ENCODE results near the gene PHLDB3.

The PHLDB3 gene

DNA sequence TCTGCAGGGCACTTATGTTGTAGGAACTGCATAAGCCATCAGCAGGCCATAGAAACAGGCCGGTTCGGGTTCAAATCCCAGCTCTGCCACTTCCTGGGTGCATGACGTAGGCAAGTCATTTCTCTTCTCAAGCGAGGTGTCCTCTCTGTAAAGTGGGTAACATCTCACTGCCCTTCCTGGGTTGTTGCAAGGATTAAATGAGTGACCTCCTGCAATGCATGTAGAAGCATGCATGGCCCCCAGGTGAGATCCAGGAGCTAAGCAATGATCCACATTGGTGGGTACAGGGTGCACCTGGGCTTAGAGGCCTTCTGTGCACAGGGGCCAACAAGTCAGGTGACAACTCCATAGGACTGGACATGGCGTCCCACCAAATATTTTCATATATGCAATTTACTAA, 13.8 kb downstream of the PHLDB3 start:
- peaks cover 4% of the 10 kb centered on the region for H3K36me3 ChIP-seq (ENCODE audit: control insufficient read depth, insufficient read depth, low read length, severe bottlenecking)
- DNase-seq (ENCODE audit: low read depth): no peak
- no peaks in the 10 kb centered on the region for H3K4me1 ChIP-seq (ENCODE audit: control insufficient read depth, insufficient read depth, low read length)
- H3K4me3 ChIP-seq (ENCODE audit: low read length): no peak overlapping the region
- H3K9me3 ChIP-seq (ENCODE audit: control insufficient read depth, low read length): no peaks in the 10 kb centered on the region
- H3K27me3 ChIP-seq (replicated peaks; ENCODE audit: control insufficient read depth, insufficient read depth, low read length): no peaks in the 10 kb centered on the region
- no peak overlapping the region for H3K9ac ChIP-seq (ENCODE audit: low read length)

DNA sequence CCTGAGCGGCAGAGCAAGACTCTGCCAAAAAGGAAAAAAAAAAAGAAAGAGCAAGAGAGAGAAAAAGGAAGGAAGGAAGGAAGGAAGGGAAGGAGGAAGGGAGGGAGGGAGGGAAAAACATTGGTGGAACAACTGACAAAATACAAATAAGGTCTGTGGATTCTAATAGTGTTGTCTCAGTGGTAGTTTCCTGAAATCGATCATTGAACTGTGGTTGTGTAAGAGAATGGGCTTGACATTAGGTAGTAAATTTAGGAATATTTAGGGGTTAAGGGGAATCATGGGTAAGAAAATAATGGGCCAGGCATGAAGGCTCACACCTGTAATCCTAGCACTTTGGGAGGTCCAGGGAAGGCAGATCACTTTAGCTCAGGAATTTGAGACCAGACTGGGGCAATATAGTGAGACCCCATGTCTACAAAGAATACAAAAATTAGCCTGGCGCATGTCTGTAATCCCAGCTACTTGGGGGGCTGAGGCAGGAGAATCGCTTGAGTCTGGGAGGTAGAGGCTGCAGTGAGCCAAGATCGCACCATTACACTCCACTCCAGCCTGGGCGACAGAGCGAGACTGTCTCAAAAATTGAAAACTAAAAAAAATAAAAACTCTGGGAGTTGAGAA, 14.5 kb downstream of the PHLDB3 start:
- peaks cover 4% of the 10 kb centered on the region for H3K36me3 ChIP-seq (ENCODE audit: control insufficient read depth, insufficient read depth, low read length, severe bottlenecking)
- no peaks in the 10 kb centered on the region for H3K4me1 ChIP-seq (ENCODE audit: control insufficient read depth, insufficient read depth, low read length)
- H3K4me3 ChIP-seq (ENCODE audit: low read length): no peak overlapping the region
- DNase-seq (ENCODE audit: low read depth): no peak
- no peaks in the 10 kb centered on the region for H3K27me3 ChIP-seq (replicated peaks; ENCODE audit: control insufficient read depth, insufficient read depth, low read length)
- no peak overlapping the region for H3K9ac ChIP-seq (ENCODE audit: low read length)
- H3K9me3 ChIP-seq (ENCODE audit: control insufficient read depth, low read length): no peaks in the 10 kb centered on the region

DNA sequence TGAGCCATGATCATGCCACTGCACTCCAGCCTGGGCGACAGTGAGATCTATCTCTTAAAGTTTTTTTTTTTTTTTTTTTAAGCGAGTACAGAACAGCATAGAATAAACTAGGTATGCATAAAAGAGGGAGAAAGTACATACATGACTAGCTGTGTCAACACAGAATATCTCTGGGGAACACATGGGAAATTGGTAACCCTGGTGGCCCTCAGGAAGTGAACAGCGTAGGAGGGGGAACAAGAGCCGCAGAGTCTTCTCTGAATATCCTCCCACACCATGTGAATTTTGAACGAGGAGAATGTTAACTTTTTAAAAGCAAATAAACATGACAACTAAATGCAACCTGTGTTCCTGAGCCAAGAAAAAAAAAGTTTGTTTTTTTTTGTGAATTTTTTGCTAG, 15.2 kb downstream of the PHLDB3 start:
- Histone ChIP-seq H3K36me3 (ENCODE audit: control insufficient read depth, insufficient read depth, low read length, severe bottlenecking) (peaks cover under 1% of the 10 kb centered on the region), H3K9me3 (ENCODE audit: control insufficient read depth, low read length) (no peaks in the 10 kb centered on the region), H3K4me3 (ENCODE audit: low read length) (no peak overlapping the region), H3K27me3 (replicated peaks; ENCODE audit: control insufficient read depth, insufficient read depth, low read length) (no peaks in the 10 kb centered on the region), H3K9ac (ENCODE audit: low read length) (no peak overlapping the region), H3K4me1 (ENCODE audit: control insufficient read depth, insufficient read depth, low read length) (no peaks in the 10 kb centered on the region)
- no peak for DNase-seq (ENCODE audit: low read depth)

DNA sequence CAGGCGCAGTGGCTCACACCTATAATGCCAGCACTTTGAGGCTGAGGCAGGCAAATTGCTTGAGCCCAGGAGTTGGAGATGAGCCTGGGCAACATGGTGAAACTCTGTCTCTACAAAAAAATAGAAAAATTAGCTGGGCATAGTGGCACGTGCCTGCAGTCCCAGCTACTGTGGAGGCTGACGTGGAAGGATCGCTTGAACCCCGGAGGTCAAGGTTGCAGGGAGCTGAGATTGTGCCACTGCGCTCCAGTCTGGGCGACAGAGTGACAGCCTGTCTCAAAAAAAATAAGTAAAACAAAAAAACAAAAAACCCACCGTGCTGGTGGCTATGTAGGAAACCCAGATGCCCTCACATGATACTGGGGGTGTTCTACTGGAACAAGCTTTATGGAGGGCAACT, 16.4 kb downstream of the PHLDB3 start:
- Histone ChIP-seq H3K9me3 (ENCODE audit: control insufficient read depth, low read length) (no peaks in the 10 kb centered on the region), H3K4me3 (ENCODE audit: low read length) (no peak overlapping the region), H3K9ac (ENCODE audit: low read length) (no peak overlapping the region), H3K36me3 (ENCODE audit: control insufficient read depth, insufficient read depth, low read length, severe bottlenecking) (no peaks in the 10 kb centered on the region), H3K4me1 (ENCODE audit: control insufficient read depth, insufficient read depth, low read length) (no peaks in the 10 kb centered on the region), H3K27me3 (replicated peaks; ENCODE audit: control insufficient read depth, insufficient read depth, low read length) (no peaks in the 10 kb centered on the region)
- no peak for DNase-seq (ENCODE audit: low read depth)

DNA sequence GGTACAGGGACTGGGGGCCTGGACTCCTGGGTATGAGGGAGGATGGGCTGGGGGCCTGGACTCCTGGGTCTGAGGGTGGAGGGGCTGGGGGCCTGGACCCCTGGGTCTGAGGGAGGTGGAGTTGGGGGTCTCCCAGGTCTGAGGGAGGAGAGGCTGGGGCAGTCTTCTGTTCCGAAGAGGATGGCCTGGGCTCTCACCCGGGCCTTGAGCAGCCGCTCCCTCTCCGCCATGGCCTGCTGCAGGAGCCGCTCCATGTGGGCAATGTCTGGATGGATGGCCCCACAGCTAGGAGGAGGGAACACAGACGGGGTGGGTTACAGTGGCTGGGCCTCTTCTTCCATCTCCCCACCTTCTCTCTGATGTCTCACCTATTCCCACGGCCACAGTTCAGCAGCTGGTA, 18.1 kb downstream of the PHLDB3 start:
- Histone ChIP-seq H3K9ac (ENCODE audit: low read length) (no peak overlapping the region), H3K36me3 (ENCODE audit: control insufficient read depth, insufficient read depth, low read length, severe bottlenecking) (no peaks in the 10 kb centered on the region), H3K9me3 (ENCODE audit: control insufficient read depth, low read length) (no peaks in the 10 kb centered on the region), H3K27me3 (replicated peaks; ENCODE audit: control insufficient read depth, insufficient read depth, low read length) (no peaks in the 10 kb centered on the region), H3K4me1 (ENCODE audit: control insufficient read depth, insufficient read depth, low read length) (no peaks in the 10 kb centered on the region), H3K4me3 (ENCODE audit: low read length) (no peak overlapping the region)
- DNase-seq (ENCODE audit: low read depth): no peak

DNA sequence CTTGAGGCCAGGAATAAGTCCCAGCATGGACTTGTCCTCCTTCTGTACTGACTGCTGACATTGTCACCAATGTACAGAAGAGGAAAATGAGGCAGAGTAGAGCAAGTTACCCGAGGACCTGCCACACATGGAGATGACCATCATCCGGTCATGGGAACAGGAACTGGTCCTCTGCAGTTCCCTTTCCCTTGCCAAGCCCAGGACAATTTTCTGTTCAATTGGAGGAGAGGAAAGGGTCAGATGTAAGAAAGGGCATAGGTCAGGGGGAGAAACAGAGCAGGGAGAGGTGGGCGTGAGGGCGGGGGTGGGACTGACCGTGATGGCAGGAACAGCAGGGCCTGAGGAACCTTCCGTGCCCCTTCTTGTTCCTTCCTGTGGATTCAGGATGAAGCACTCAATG, 18.6 kb downstream of the PHLDB3 start:
- no peaks in the 10 kb centered on the region for H3K4me1 ChIP-seq (ENCODE audit: control insufficient read depth, insufficient read depth, low read length)
- no peak overlapping the region for H3K9ac ChIP-seq (ENCODE audit: low read length)
- no peak overlapping the region for H3K4me3 ChIP-seq (ENCODE audit: low read length)
- no peaks in the 10 kb centered on the region for H3K9me3 ChIP-seq (ENCODE audit: control insufficient read depth, low read length)
- no peaks in the 10 kb centered on the region for H3K27me3 ChIP-seq (replicated peaks; ENCODE audit: control insufficient read depth, insufficient read depth, low read length)
- no peak for DNase-seq (ENCODE audit: low read depth)
- no peaks in the 10 kb centered on the region for H3K36me3 ChIP-seq (ENCODE audit: control insufficient read depth, insufficient read depth, low read length, severe bottlenecking)

DNA sequence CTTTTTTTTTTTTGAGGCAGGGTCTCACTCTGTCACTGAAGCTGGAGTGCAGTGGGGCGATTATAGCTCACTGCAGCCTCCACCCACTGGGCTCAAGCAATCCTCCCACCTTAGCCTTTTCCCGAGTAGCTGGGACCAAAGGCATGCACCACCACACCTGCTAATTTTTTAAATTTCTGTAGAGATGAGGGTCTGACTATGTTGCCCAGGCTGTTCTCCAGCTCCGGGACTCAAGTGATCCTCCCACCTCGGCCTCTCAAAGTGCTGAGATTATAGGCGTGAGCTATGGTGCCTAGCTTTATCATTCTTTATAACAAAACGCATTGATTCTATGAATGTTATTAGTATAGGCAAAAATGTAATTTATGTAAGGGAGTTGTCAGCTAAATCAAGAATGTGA, 21.3 kb downstream of the PHLDB3 start:
- Histone ChIP-seq H3K4me3 (ENCODE audit: low read length) (no peak overlapping the region), H3K9ac (ENCODE audit: low read length) (no peak overlapping the region), H3K36me3 (ENCODE audit: control insufficient read depth, insufficient read depth, low read length, severe bottlenecking) (no peaks in the 10 kb centered on the region), H3K4me1 (ENCODE audit: control insufficient read depth, insufficient read depth, low read length) (no peaks in the 10 kb centered on the region), H3K9me3 (ENCODE audit: control insufficient read depth, low read length) (no peaks in the 10 kb centered on the region), H3K27me3 (replicated peaks; ENCODE audit: control insufficient read depth, insufficient read depth, low read length) (no peaks in the 10 kb centered on the region)
- no peak for DNase-seq (ENCODE audit: low read depth)

DNA sequence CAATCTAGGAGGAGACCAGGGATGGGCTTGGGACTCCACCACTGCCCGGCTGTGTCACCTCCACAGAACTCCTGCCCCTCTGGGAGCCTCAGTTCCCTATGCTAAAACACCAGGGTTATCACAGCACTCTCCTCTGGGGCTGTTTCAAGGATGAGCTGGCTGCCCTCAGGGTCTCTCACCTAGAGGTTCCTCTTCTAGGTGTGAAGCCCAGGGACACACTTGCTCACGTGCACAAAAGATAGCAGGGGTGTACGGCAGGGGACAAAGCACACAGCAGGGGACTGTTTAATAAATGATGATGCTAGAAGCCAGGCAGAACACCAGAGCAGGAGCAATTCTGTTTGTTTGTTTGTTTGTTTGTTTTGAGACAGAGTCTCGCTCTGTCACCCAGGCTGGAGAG, 22.4 kb downstream of the PHLDB3 start:
- no peak for DNase-seq (ENCODE audit: low read depth)
- Histone ChIP-seq H3K27me3 (replicated peaks; ENCODE audit: control insufficient read depth, insufficient read depth, low read length) (no peaks in the 10 kb centered on the region), H3K9ac (ENCODE audit: low read length) (no peak overlapping the region), H3K36me3 (ENCODE audit: control insufficient read depth, insufficient read depth, low read length, severe bottlenecking) (no peaks in the 10 kb centered on the region), H3K4me3 (ENCODE audit: low read length) (no peak overlapping the region), H3K9me3 (ENCODE audit: control insufficient read depth, low read length) (no peaks in the 10 kb centered on the region), H3K4me1 (ENCODE audit: control insufficient read depth, insufficient read depth, low read length) (no peaks in the 10 kb centered on the region)

DNA sequence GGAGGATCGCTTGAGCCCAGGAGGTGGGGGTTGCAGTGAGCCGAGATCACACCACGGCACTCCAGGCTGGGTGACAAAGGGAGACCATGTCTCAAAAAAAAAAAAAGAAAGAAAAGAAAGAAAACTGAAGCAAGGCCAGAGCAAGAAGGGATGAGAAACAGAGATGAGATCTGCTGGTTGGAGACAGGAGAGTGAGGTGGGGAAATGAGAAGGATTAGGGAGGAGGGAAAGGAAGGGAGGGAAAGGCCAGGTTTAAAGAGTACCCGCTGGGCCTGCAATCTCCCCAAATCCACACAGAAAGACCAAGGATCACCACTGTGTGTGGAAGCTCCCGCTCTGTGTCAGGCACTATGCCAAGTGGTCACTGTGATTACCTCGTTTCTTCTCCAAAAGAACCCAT, 22.8 kb downstream of the PHLDB3 start:
- DNase-seq (ENCODE audit: low read depth): no peak
- H3K27me3 ChIP-seq (replicated peaks; ENCODE audit: control insufficient read depth, insufficient read depth, low read length): no peaks in the 10 kb centered on the region
- no peak overlapping the region for H3K9ac ChIP-seq (ENCODE audit: low read length)
- H3K9me3 ChIP-seq (ENCODE audit: control insufficient read depth, low read length): no peaks in the 10 kb centered on the region
- no peak overlapping the region for H3K4me3 ChIP-seq (ENCODE audit: low read length)
- H3K36me3 ChIP-seq (ENCODE audit: control insufficient read depth, insufficient read depth, low read length, severe bottlenecking): no peaks in the 10 kb centered on the region
- peaks cover 4% of the 10 kb centered on the region for H3K4me1 ChIP-seq (ENCODE audit: control insufficient read depth, insufficient read depth, low read length)

DNA sequence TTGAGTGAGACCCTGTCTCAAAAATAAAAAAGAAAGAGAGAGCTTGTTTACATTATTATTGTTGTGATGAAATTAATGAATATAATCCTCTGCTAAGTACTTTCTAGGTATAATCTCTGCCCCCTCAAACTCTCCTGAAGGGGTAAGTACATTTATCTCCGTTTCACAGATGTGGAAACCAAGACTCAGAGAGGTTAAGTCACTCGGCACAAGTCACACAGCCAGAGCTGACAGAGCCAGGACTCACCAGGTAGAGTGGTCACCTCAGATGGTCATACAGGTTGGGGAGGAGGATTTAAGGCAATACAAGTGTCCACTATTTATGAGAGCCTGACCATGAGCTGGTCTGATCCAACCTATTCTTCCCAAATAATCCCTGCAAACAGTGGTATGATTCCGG, 24.0 kb downstream of the PHLDB3 start:
- Histone ChIP-seq H3K9me3 (ENCODE audit: control insufficient read depth, low read length) (no peaks in the 10 kb centered on the region), H3K36me3 (ENCODE audit: control insufficient read depth, insufficient read depth, low read length, severe bottlenecking) (no peaks in the 10 kb centered on the region), H3K27me3 (replicated peaks; ENCODE audit: control insufficient read depth, insufficient read depth, low read length) (no peaks in the 10 kb centered on the region), H3K9ac (ENCODE audit: low read length) (no peak overlapping the region), H3K4me1 (ENCODE audit: control insufficient read depth, insufficient read depth, low read length) (peaks cover 12% of the 10 kb centered on the region), H3K4me3 (ENCODE audit: low read length) (no peak overlapping the region)
- DNase-seq (ENCODE audit: low read depth): no peak

DNA sequence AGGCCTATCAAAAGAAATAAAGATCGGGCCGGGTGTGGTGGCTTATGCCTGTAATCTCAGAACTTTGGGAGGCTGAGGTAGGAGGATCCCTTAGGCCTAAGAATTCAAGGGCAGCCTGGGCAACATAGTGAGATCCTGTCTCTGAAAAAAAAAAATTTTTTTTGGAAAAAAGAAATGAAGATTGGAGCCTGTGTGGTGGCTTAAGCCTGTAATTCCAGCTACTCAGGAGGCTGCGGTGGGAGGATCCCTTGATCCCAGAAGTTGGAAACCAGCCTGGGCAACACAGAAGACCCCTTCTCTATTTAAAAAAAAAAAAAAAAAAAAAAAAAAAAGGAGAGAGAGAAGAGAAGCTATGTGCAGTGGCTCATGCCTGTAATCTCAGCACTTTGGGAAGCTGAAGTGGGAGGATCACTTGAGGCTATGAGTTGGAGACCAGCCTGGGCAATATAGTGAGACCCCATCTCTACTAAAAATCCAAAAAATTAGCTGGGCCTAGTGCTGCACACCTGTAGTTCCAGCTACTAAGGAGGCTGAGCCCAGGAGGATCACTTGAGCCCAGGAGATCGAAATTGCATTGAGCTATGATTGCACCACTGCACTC, 24.5 kb downstream of the PHLDB3 start:
- H3K9me3 ChIP-seq (ENCODE audit: control insufficient read depth, low read length): no peaks in the 10 kb centered on the region
- no peak overlapping the region for H3K9ac ChIP-seq (ENCODE audit: low read length)
- DNase-seq (ENCODE audit: low read depth): no peak
- no peaks in the 10 kb centered on the region for H3K27me3 ChIP-seq (replicated peaks; ENCODE audit: control insufficient read depth, insufficient read depth, low read length)
- H3K4me1 ChIP-seq (ENCODE audit: control insufficient read depth, insufficient read depth, low read length): peaks cover 16% of the 10 kb centered on the region
- H3K36me3 ChIP-seq (ENCODE audit: control insufficient read depth, insufficient read depth, low read length, severe bottlenecking): no peaks in the 10 kb centered on the region
- H3K4me3 ChIP-seq (ENCODE audit: low read length): no peak overlapping the region

DNA sequence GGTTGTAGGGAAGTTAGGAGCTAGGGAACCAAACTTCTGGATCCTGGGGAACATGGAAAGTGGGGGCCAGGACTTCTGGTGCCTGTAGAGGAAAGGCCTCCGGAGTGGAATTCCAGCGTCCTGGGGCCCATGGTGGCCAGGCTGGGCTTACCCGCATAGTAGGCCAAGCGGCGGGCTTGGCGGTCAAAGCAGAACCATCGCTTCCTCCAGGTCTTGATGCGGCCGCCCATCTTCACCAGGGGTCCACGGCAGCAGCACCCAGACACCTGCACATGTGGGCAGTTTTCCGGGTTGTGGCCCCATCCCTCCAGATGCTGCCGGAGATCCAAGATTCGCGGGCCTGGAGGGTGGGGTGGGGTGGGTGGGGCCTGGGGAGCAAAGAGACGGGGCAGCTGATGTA, 25.3 kb downstream of the PHLDB3 start:
- Histone ChIP-seq H3K36me3 (ENCODE audit: control insufficient read depth, insufficient read depth, low read length, severe bottlenecking) (no peaks in the 10 kb centered on the region), H3K27me3 (replicated peaks; ENCODE audit: control insufficient read depth, insufficient read depth, low read length) (no peaks in the 10 kb centered on the region), H3K9ac (ENCODE audit: low read length) (no peak overlapping the region), H3K4me3 (ENCODE audit: low read length) (no peak overlapping the region), H3K4me1 (ENCODE audit: control insufficient read depth, insufficient read depth, low read length) (peaks cover 20% of the 10 kb centered on the region), H3K9me3 (ENCODE audit: control insufficient read depth, low read length) (no peaks in the 10 kb centered on the region)
- DNase-seq (ENCODE audit: low read depth): no peak
